ENCODE results near the gene KDM2B.

DNA sequence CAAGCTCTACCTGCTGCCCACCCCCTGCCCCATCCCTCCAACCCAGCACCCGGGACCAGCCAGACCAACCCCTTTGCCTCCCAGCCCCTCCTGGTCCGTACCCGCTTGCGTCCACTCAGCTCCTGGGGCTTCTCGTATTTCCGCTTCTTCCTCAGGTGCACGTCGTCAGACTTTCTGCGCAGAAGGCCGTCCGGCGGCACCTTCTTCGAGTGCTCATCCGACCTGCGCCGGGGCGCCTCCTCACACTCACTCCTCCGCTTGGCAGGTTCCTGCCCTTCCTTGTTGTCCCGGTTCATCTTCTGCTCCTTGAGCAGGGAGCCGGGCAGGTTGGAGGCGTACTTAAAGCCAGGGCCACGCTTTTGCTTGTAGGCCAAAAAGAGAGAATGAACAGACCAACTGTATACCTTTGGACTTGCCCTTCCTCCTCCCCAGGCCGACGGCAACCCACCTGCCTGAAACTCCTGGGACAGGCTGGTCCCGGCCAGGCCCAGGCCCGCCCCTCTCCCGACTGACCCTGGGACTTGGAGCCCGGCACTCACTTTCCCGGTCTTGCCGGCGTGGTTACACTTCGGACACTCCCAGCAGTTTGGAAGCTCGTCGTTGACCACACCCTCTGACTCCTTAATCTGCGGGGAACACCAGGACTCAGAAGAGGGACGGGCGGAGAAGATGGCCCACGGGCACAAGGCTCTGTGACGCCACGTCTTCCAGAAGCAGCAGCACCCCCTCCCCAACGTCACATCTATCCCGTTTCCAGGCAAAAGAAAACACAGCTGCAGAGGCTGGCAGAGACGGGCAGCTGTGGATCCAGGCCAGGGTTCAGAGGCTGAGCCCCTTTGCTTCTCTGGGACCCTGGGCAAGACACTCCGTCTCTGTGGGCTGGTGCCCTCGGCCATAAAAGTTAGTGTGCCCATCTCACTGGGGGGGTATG lies 136.6 kb downstream of the KDM2B start:
- TF ChIP-seq CREB1 (IDR thresholded peaks at IDR 0.05) (no peak), EZH2 (IDR thresholded peaks at IDR 0.05; ENCODE audit: low read depth, low read length, severe bottlenecking) (no peak), GTF2F1 (IDR thresholded peaks at IDR 0.05; ENCODE audit: borderline replicate concordance, low read depth, low read length) (no peak), POLR2AphosphoS5 (IDR thresholded peaks at IDR 0.05; ENCODE audit: low read depth, low read length) (no peak), ASH2L (IDR thresholded peaks at IDR 0.05; ENCODE audit: low read length) (no peak), POLR2A (IDR thresholded peaks at IDR 0.05; ENCODE audit: control extremely low read depth in 1 of 2, low read depth in 2 of 2, low read length in 2 of 2) (no peak), SP4 (IDR thresholded peaks at IDR 0.05; ENCODE audit: low read length) (no peak), SP2 (IDR thresholded peaks at IDR 0.05; ENCODE audit: low read length) (no peak), EP300 (IDR thresholded peaks at IDR 0.05; ENCODE audit: borderline replicate concordance in 1 of 2, low read depth in 2 of 2, low read length in 2 of 2) (no peak)
- TF ChIP-seq, protein P1, sequence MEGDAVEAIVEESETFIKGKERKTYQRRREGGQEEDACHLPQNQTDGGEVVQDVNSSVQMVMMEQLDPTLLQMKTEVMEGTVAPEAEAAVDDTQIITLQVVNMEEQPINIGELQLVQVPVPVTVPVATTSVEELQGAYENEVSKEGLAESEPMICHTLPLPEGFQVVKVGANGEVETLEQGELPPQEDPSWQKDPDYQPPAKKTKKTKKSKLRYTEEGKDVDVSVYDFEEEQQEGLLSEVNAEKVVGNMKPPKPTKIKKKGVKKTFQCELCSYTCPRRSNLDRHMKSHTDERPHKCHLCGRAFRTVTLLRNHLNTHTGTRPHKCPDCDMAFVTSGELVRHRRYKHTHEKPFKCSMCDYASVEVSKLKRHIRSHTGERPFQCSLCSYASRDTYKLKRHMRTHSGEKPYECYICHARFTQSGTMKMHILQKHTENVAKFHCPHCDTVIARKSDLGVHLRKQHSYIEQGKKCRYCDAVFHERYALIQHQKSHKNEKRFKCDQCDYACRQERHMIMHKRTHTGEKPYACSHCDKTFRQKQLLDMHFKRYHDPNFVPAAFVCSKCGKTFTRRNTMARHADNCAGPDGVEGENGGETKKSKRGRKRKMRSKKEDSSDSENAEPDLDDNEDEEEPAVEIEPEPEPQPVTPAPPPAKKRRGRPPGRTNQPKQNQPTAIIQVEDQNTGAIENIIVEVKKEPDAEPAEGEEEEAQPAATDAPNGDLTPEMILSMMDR (IDR thresholded peaks at IDR 0.05; ENCODE audit: control extremely low read depth in 1 of 3, insufficient read depth in 1 of 3, low read depth in 1 of 3, low read length in 3 of 3), result no peak
